Embryonic facial prominence (tissue), 1 donor: ENCODE results near the gene LRRC10.

ENCODE experiments used
- DNase-seq: peaks from one replicate; pipeline ENCODE4 v3.0.0-alpha.2; 2016; ENCODE audit errors: extremely low spot score

The LRRC10 gene

DNA sequence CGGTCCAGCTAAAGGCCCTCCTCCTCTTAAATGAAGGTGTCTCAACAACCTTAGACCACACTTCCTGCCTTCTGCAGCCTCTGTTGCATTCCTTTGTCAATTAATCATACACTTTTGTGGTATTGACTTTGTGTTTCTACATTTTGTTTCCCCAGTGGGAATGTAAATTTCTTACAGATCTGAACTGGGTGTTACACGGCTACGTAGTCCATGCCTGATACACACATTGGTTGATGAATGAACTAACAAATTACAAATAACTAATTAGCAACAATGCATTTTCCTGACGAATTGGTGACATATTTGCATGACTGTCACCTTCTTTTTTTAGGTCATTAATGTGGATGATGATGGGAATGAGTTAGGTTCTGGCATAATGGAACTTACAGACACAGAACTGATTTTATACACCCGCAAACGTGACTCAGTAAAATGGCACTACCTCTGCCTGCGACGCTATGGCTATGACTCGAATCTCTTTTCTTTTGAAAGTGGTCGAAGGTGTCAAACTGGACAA lies 40.6 kb downstream of the LRRC10 start:
- DNase-seq = no peak

DNA sequence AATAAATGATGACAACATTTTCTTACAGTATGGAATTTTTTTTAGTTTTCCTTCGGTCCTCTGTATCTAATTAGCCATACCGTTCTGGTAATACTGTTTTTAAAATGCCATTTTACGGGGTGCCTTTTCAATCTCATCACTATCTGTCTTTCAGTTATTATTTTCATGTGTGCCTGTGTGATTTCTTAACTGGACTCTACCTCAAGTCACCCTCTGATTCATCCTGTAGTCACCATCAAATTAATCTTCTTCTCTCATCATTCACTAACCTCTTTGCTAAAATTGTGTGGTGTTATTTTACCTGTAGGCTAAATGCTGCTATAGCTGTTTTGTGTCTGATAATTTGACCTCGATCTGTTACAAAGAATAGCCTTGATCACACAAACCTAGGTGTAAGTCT lies 41.5 kb downstream of the LRRC10 start:
- no peak for DNase-seq

DNA sequence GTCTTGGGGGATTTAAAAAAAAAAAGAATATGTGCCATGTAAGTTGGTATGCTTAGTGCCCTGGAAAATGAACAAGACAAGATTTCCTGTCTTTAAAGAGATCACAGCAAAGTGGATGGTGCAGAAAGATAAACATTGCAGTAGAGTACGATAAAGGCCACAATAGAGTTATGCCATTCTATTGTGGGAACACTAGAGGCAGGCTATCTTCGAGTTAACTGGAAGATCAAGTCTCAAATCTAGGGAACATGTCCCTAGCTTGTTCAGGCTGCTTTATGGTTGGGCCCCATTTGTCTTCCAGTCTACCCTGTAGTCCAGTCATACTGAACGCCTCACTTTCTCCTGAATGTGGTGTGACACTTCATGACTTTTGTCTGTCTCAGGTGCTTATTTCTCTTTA lies 44.1 kb downstream of the LRRC10 start:
- no peak for DNase-seq

DNA sequence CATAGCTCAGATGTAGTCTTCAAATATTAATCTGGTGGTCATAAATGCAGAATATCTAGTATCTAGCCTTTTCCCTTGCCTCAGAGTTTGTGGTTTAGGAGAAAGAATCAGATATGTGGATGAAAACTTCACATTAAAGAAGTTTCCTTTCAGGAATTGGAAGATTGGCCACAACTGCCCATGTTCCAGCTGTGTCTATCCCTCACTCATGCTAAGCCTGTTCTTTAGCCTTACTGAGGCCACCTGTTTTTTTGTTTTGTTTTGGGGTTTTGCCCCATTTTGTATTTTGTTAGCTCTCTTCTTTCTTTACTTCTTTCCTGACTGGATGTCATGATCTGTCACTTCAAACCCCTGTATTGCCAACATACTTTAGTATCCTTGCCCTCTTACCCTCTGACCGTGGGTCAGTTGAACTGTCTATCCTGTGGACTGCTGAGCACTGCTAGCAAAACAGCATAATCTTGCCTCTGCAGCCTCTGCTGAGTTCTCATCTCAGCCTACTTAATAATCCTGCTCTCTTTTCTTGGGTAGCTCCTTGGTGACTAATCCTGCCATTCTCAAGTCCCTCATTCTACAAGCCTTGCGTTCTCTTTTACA lies 47.4 kb downstream of the LRRC10 start:
- DNase-seq = no peak
